Stimulated activated CD8-positive, alpha-beta memory T cell treated with anti-CD3 and anti-CD28 coated beads, Interleukin-7, amount 100 ng/mL, for 4 hours (primary cell): ENCODE data around the gene DGKH.
"Not testable (repeated sequence)": the region's sequence is repeated elsewhere in the genome, so short reads cannot be mapped to it uniquely, and the experiment has no call there.

Experiments
- DNase-seq, 2 donors: peaks; one replicate each; pipeline ENCODE4 v3.0.0-alpha.2; 2020; ENCODE audit warnings: low read depth in 2 of 2

The DGKH gene

GRCh38 chr13:42071672-42072419 lies 23.4 kb downstream of the DGKH start:
- no peak for DNase-seq

GRCh38 chr13:42073683-42074082 lies 25.2 kb downstream of the DGKH start:
- DNase-seq: no peak

- no peak for DNase-seq
These were observed 27.1 kb downstream of the DGKH start for GRCh38 chr13:42075517-42075916.

GRCh38 chr13:42076309-42076713 lies 27.9 kb downstream of the DGKH start:
- no peak for DNase-seq

GRCh38 chr13:42078128-42078808 lies 29.8 kb downstream of the DGKH start:
- DNase-seq: no peak

- DNase-seq: no peak
These were observed 34.8 kb downstream of the DGKH start for GRCh38 chr13:42083138-42083770.

- DNase-seq: no peak
These were observed 36.3 kb downstream of the DGKH start for GRCh38 chr13:42084722-42085121.

GRCh38 chr13:42086582-42086981 lies 38.1 kb downstream of the DGKH start:
- no peak for DNase-seq

- DNase-seq: no peak
These were observed 46.1 kb downstream of the DGKH start for GRCh38 chr13:42094516-42095040.

- not testable (repeated sequence) for DNase-seq
These were observed 47.8 kb downstream of the DGKH start for GRCh38 chr13:42096222-42096621.

- no peak for DNase-seq
These were observed 51.7 kb downstream of the DGKH start for GRCh38 chr13:42099962-42100675.

- DNase-seq: no peak
These were observed 52.5 kb downstream of the DGKH start for GRCh38 chr13:42100960-42101359.

GRCh38 chr13:42101821-42102585 lies 53.6 kb downstream of the DGKH start:
- no peak for DNase-seq

GRCh38 chr13:42102961-42103865 lies 54.8 kb downstream of the DGKH start:
- no peak for DNase-seq

- DNase-seq: no peak
These were observed 58.5 kb downstream of the DGKH start for GRCh38 chr13:42106998-42107397.

GRCh38 chr13:42107421-42107820 lies 59.0 kb downstream of the DGKH start:
- no peak for DNase-seq

- DNase-seq: no peak
These were observed 59.8 kb downstream of the DGKH start for GRCh38 chr13:42108217-42108616.

- no peak for DNase-seq
These were observed 61.5 kb downstream of the DGKH start for GRCh38 chr13:42109957-42110356.

GRCh38 chr13:42110410-42111155 lies 62.1 kb downstream of the DGKH start:
- DNase-seq: peak in 1 of 2 donors; percentile 2
